NB4 (cell line): ENCODE data around the gene PAPPA2.

Experiments
- MYC ChIP-seq: IDR thresholded peaks from 2 replicates; pipeline ENCODE4 v1.6.1; 2011; ENCODE audit warnings: low read depth, low read length
- POLR2A ChIP-seq: IDR thresholded peaks from 2 replicates; pipeline ENCODE4 v1.6.1; 2011; ENCODE audit warnings: mild to moderate bottlenecking; ENCODE audit not compliant: insufficient read length; ENCODE audit errors: extremely low read depth
- TF ChIP-seq, protein P1 (sequence below): IDR thresholded peaks from one replicate; pipeline ENCODE4 v1.5.1; 2012; ENCODE audit warnings: low read depth, low read length
- TF ChIP-seq, protein P2 (sequence below): IDR thresholded peaks from 2 replicates; pipeline ENCODE4 v1.6.1; 2011; ENCODE audit warnings: low read depth, low read length

DNA sequence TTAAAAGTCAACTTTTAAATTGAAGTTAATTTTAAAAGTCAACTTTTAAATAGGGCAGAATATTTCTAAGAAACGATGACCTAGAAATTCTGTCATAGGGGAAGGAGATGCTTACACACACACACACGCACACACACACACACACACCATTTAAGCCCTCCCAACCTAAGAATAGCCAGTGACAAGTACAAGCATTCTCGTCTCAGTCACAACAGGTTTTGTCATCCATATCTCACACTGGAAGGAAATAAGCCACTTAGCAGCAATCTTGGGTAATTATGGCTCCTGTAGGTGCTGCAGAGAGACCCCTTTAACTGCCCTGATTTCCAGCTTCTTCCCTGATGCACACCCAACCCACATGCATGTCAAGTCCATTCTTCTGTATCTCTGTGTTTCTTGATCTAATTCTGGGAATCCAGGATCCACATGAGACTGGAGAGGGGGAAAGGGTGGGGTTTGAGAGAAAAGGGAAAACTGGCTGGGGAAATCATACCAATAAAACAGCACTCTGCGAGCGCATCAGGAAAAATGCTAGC lies 338.1 kb downstream of the PAPPA2 start:
- TF ChIP-seq, protein P1, sequence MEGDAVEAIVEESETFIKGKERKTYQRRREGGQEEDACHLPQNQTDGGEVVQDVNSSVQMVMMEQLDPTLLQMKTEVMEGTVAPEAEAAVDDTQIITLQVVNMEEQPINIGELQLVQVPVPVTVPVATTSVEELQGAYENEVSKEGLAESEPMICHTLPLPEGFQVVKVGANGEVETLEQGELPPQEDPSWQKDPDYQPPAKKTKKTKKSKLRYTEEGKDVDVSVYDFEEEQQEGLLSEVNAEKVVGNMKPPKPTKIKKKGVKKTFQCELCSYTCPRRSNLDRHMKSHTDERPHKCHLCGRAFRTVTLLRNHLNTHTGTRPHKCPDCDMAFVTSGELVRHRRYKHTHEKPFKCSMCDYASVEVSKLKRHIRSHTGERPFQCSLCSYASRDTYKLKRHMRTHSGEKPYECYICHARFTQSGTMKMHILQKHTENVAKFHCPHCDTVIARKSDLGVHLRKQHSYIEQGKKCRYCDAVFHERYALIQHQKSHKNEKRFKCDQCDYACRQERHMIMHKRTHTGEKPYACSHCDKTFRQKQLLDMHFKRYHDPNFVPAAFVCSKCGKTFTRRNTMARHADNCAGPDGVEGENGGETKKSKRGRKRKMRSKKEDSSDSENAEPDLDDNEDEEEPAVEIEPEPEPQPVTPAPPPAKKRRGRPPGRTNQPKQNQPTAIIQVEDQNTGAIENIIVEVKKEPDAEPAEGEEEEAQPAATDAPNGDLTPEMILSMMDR, result no peak
- TF ChIP-seq, protein P2, sequence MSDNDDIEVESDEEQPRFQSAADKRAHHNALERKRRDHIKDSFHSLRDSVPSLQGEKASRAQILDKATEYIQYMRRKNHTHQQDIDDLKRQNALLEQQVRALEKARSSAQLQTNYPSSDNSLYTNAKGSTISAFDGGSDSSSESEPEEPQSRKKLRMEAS, result no peak
- TF ChIP-seq POLR2A (no peak), MYC (no peak)
